SU-DHL-6 (cell line): Measurements from ENCODE around the gene SIGLEC14.

Source experiments
- EZH2phosphoT487 ChIP-seq: fragments of 200-600 bp; sonication (generic), shearing (Covaris generic); conservative IDR thresholded peaks from 2 replicates; pipeline ENCODE4 v1.6.1; 2018; ENCODE audit warnings: mild to moderate bottlenecking, antibody characterized with exemption, low read length, moderate library complexity, mixed read lengths
- TF ChIP-seq, protein P1 (sequence below): fragments of 200-600 bp; sonication (generic); IDR thresholded peaks from one replicate; pipeline ENCODE4 v1.5.1; 2017; ENCODE audit warnings: antibody characterized with exemption, mild to moderate bottlenecking, low read length, moderate library complexity; ENCODE audit not compliant: insufficient read depth, poor library complexity, severe bottlenecking

- TF ChIP-seq, protein P1, sequence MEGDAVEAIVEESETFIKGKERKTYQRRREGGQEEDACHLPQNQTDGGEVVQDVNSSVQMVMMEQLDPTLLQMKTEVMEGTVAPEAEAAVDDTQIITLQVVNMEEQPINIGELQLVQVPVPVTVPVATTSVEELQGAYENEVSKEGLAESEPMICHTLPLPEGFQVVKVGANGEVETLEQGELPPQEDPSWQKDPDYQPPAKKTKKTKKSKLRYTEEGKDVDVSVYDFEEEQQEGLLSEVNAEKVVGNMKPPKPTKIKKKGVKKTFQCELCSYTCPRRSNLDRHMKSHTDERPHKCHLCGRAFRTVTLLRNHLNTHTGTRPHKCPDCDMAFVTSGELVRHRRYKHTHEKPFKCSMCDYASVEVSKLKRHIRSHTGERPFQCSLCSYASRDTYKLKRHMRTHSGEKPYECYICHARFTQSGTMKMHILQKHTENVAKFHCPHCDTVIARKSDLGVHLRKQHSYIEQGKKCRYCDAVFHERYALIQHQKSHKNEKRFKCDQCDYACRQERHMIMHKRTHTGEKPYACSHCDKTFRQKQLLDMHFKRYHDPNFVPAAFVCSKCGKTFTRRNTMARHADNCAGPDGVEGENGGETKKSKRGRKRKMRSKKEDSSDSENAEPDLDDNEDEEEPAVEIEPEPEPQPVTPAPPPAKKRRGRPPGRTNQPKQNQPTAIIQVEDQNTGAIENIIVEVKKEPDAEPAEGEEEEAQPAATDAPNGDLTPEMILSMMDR: no peak
- TF ChIP-seq EZH2phosphoT487: no peak
These were observed 44.5 kb upstream of the SIGLEC14 start for GRCh38 chr19:51691074-51691583.
